Measurements from ENCODE around the gene ATP2A2. TPM values are rescaled to one million over a fixed set of nuclear protein-coding genes. Genes with fewer than 3 reads are reported as not detected.

ATP2A2 gene
- polyA plus RNA-seq, 1 experiment: 267 TPM

DNA sequence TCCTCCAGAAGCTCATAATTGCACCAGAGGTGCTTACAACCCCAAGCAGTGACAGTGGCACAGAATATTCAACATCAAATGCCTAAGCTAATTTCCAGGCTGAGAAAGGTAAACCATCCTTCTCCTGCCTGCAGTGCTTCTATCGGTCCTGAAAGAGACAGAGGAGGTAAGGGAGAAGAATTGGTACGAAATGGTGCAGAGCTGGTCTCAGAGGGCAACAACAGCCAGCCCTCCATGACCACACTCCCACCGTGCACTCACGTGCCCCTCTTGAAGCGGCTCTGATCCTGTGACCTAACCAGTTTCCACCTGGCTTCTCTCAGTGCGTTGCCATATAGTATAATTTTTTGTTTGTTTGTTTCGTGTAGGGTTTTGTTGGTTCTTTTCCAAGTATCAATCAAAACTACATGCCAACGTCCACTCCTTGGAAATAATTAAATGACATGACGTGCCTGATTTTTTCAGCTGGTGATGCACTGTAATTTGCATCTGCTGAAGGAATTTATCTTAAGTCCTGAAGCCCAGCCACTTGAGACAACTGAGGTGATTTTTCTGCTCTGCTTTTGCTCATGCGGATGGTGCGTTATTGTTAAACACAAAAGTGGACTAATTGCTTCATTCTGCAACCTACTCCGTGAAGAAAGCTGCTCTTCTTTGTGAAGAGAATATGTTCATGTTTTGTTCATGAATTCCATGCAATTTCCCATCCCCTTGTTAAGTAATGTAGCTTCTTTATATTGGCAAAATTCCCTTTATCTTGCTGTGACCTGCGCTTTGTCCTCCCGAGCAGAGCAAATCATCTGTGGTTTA, 1.3 kb upstream of the ATP2A2 start:
- Histone ChIP-seq H3K36me3 (ENCODE audit: control insufficient read depth, insufficient read depth, low read length) (no peaks in the 10 kb centered on the region; the same call in 1 of the 2 replicates), H3K4me3 (ENCODE audit: low read depth, low read length) (peak overlapping the region; percentile 84), H3K27me3 (ENCODE audit: control insufficient read depth, insufficient read depth, low read length) (no peaks in the 10 kb centered on the region)
- POLR2A ChIA-PET: interaction anchor here (0.6 to 1.6 kb wide), 4 partner anchors 37 to 329 kb away, joined by 3 to 5 read pairs (median 3); no protein-coding TSS in a partner anchor
- no peak for DNase-seq (ENCODE audit: low read depth)
- no peak for TF ChIP-seq CTCF (IDR thresholded peaks at IDR 0.05; ENCODE audit: insufficient read depth, low read depth, low read length)
- CTCF ChIA-PET: interaction anchor here (0.6 to 1.8 kb wide), 8 partner anchors 10 to 237 kb away, joined by 3 to 6 read pairs (median 3); partner anchors contain the start of gene ARPC3

- Histone ChIP-seq H3K27me3 (ENCODE audit: control insufficient read depth, insufficient read depth, low read length) (no peaks in the 10 kb centered on the region), H3K4me3 (ENCODE audit: low read depth, low read length) (peak overlapping the region; percentile 84), H3K36me3 (ENCODE audit: control insufficient read depth, insufficient read depth, low read length) (peaks cover 2% of the 10 kb centered on the region)
- DNase-seq (ENCODE audit: low read depth): no peak
- ChIA-PET POLR2A (interaction anchor here (0.5 to 1.6 kb wide), 4 partner anchors 37 to 177 kb away, joined by 3 to 5 read pairs (median 4); no protein-coding TSS in a partner anchor), CTCF (interaction anchor here (0.6 to 1.8 kb wide), 8 partner anchors 11 to 238 kb away, joined by 3 to 6 read pairs (median 3); partner anchors contain the start of gene ARPC3)
- TF ChIP-seq CTCF (IDR thresholded peaks at IDR 0.05; ENCODE audit: insufficient read depth, low read depth, low read length): no peak
Observed at GRCh38 chr12:110280392-110280778, 662 bp upstream of the ATP2A2 start.

GRCh38 chr12:110281549-110282299, 677 bp downstream of the ATP2A2 start:
- no peak for TF ChIP-seq CTCF (IDR thresholded peaks at IDR 0.05; ENCODE audit: insufficient read depth, low read depth, low read length)
- POLR2A ChIA-PET: interaction anchor here (0.5 to 2.1 kb wide), 2 partner anchors 57 to 153 kb away, joined by 4 to 10 read pairs; no protein-coding TSS in a partner anchor
- DNase-seq (ENCODE audit: low read depth): no peak
- Histone ChIP-seq H3K36me3 (ENCODE audit: control insufficient read depth, insufficient read depth, low read length) (peaks cover 4% of the 10 kb centered on the region), H3K4me3 (ENCODE audit: low read depth, low read length) (peak overlapping the region; percentile 60), H3K27me3 (ENCODE audit: control insufficient read depth, insufficient read depth, low read length) (no peaks in the 10 kb centered on the region)
- CTCF ChIA-PET: interaction anchor here (0.9 to 1.4 kb wide), 4 partner anchors 57 to 182 kb away, joined by 3 to 5 read pairs (median 4); no protein-coding TSS in a partner anchor

GRCh38 chr12:110282300-110282860, 1.3 kb downstream of the ATP2A2 start:
- Histone ChIP-seq H3K27me3 (ENCODE audit: control insufficient read depth, insufficient read depth, low read length) (no peaks in the 10 kb centered on the region), H3K36me3 (ENCODE audit: control insufficient read depth, insufficient read depth, low read length) (peaks cover 4% of the 10 kb centered on the region), H3K4me3 (ENCODE audit: low read depth, low read length) (peak overlapping the region; percentile 60)
- CTCF ChIA-PET: interaction anchor here (0.9 to 1.4 kb wide), 4 partner anchors 58 to 183 kb away, joined by 3 to 5 read pairs (median 4); no protein-coding TSS in a partner anchor
- DNase-seq (ENCODE audit: low read depth): no peak
- no peak for TF ChIP-seq CTCF (IDR thresholded peaks at IDR 0.05; ENCODE audit: insufficient read depth, low read depth, low read length)
- POLR2A ChIA-PET: interaction anchor here (2.1 kb wide), 1 partner anchor 58 kb away, joined by 4 read pairs; no protein-coding TSS in a partner anchor

Measured in BJ (cell line).